HG03565 (cell line): ENCODE results near the gene CBFA2T3.
A peak's percentile ranks its signal among the peaks of the same experiment; 100 is the strongest.

ENCODE experiments used
- ATAC-seq: cut with Tn5 transposase; IDR thresholded peaks from one replicate; pipeline ENCODE4 v1.9.1; 2021; ENCODE audit warnings: mild to moderate bottlenecking, moderate library complexity; ENCODE audit not compliant: unreplicated experiment

CBFA2T3 gene

DNA sequence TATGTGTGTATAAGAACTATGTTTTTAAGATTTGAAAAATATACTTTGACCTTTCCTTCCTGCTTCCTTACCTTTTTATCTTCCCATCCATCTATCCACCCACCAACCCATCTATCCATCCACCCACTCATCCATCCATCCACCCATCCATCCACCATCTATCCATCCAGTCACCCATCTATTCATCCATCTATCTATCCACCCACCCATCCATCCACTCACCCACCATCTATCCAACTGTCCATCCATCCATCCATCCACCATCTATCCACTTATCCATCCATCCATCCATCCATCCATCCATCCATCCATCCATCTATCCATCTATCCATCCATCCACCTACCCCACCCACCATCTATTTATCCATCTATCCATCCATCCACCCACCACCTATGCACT, 12.4 kb downstream of the CBFA2T3 start:
- ATAC-seq, result no peak

DNA sequence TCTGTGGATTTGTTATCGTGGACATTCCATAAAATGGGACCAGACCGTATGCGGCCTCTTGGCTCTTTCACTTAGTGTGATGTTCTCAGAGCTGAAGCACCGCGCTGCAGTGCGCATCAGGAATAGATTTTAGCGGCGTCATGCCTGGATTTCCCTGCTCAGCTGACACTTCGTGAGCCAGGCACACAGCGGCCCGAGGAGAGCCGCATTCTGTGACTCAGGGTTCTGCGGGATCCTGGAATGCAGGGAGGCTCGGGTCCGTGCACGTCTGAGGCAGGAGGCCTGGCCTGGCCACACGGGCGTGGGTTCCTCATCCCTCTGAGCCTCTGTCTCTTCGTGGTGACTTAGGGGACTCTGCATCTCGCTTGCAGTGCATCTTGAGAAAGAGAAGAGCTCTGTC, 13.4 kb downstream of the CBFA2T3 start:
- no peak for ATAC-seq

- ATAC-seq, result no peak
Observed at GRCh38 chr16:88962478-88963152, 14.4 kb downstream of the CBFA2T3 start.

DNA sequence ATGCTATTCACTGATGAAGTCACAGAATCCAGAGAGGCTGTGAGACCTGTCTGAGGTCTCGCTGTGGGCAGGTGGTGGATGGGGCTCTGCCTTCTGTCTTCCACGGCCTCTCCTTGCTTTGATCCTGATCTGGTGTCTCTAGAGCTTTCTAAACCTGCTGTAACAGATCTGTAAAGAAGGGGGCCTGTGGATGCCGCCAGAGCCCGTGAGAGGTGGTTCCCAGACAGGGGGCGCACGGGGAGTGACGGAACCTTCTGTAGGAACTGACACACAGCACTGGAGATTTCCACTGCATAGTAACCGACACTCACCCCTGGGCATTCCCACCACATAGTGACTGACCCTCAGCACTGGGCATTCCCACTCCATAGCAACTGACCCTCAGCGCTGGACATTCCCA, 16.0 kb downstream of the CBFA2T3 start:
- no peak for ATAC-seq

DNA sequence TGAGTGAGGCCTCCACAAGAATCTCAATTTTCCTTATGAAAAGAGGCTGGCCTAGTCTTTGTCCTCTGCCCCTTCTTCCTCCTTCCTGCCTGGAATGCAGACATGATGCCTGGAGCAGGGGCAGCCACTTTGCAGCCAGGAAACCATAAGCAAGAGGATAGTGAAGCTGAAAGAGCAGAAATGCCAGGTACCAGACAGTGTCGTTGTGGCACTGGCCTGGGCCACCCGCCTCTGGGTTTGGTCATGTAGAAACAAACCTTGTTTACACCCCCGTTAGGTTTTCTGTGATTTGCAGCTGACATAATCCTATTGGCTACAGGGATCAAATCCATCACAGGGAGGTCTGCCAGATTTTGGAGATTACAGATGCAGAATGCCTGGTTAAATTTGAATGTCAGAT, 16.5 kb downstream of the CBFA2T3 start:
- ATAC-seq, result no peak

GRCh38 chr16:88959022-88959421, 18.0 kb downstream of the CBFA2T3 start:
- no peak for ATAC-seq

DNA sequence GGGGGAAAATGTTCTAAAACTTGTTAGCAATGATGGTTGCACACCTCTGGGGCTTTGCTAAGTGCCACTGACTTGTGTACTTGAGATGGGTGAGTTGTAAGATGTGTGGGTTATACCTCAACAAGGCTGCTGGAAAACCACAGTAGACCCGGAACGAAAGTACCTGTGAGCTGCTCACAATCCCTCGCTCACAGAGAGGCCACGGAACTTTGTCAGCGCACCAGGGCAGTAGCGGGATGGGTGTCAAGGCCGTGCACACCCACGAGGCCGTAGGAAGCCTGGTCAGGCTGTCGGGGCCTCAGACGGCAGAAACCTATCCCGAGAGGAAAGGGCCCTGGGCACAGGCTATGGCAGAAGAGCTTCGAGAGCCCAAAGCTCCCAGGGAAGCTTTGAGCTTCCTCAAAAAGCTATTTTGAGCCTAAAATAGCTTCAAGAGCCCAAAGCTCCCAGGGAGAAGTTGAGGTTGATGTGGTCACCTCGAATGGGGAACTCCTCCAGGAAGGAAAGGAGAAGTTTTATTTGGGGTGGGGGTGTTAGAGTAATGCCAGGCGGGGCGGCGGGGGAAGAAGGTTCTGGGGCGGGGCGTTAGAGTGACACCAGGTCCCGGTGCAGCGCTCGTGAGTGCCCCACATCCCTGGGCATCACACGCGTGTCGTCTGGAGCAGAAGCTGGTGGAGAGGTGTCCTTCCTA, 19.0 kb downstream of the CBFA2T3 start:
- ATAC-seq, result no peak

DNA sequence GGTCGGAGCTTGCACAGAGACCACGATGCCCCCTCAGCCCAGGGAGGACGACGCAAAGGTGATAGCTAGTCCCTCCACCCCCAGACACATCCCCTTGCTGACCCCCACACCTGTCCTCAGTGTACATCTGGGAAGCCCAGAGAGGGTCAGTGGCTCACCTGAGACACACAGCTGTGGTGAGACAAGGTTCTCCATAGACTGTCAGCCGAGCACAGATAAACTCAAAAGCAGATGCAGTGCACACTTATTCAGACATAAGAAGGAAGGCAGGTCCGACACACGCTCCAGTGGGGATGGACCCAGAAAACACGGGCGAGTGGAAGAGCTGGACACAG, 19.6 kb downstream of the CBFA2T3 start:
- ATAC-seq, result no peak

GRCh38 chr16:88956546-88957432, 20.2 kb downstream of the CBFA2T3 start:
- ATAC-seq, result no peak

GRCh38 chr16:88955906-88956305, 21.1 kb downstream of the CBFA2T3 start:
- no peak for ATAC-seq

DNA sequence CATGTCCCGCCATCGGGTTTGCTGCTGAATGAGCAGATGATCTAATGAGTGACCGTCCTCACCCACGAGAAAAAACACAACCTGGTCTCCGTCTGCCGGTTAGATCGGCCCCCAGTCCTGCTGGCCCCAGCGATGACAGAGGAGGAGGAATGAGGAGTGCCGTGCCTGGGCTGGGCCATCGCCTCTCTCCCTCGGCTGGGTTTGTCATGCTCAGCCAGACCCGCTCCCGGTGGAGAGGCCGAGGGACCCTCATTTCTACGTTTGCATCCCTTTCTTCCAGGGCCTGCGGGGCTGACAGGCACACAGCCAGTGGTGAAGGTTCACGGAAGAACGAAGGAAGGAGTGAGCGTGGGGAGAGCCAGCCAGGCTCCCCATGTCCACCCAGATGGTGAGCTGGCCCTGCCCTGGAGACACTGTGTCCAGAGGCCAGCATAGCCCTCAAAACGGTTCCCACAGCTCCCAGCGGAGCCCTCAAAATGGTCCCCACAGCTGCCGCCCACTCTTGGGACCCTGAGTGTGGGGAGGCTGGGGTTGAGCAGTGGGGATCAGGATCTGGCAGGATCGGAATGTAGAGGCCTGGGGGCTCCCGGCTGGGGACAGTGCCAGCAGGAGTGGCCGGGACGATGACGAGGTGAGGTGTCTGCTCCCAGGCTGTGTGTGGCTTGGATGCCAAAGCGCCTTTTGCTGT, 23.9 kb downstream of the CBFA2T3 start:
- no peak for ATAC-seq

GRCh38 chr16:88951989-88952388, 25.0 kb downstream of the CBFA2T3 start:
- ATAC-seq, result no peak

DNA sequence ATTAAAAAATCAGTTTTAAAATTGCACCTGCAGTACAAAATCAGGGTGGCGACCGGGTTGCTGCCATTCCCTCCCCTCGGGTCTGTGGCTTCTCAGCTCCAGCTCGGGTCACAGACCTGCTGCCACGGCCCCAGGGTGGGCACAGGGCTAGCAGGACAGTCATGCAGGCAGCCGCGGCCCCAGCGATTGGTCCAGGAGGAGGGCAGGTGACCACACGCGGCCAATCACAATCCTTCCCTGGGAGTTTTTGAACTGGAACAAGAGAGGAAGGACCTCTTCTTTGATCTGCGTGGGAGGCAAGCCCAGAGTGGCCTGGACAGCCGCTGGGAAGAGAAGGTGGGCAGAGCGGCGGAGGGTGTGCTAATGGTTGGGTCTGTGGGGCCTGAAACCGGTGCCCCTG, 25.5 kb downstream of the CBFA2T3 start:
- no peak for ATAC-seq

DNA sequence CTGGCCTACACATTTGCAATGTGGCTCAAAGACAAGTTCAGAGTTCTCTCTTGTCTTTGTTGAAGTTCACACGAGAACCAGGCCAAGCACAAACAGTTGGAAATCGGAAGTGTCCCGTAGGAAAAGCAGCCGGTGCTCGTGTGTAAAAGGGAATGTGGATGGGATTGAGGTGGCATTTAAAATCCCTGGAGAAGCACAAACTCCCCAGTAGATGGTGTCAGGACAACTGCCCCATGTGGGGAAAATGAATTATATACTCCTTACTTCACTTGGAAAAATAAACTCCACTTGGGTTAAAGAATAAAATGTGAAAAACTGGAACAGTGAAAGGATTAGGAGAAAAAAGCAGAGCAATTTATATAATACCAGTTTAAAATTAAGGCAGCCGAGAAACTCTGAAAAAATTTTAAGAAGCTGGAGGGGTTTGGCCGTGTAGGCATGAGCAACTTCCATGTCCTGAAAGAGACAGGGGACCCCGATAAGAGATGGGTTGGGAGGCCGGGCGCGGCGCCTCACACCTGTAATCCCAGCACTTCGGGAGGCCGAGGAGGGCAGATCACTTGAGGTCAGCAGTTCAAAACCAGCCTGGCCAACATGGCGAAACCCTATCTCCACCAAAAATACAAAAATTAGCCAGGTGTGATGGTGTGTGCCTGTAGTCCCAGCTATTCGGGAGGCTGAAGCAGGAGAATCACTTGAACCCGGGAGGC, 28.1 kb downstream of the CBFA2T3 start:
- no peak for ATAC-seq

GRCh38 chr16:88945473-88945872, 31.5 kb downstream of the CBFA2T3 start:
- no peak for ATAC-seq

GRCh38 chr16:88943741-88944140, 33.3 kb downstream of the CBFA2T3 start:
- no peak for ATAC-seq

DNA sequence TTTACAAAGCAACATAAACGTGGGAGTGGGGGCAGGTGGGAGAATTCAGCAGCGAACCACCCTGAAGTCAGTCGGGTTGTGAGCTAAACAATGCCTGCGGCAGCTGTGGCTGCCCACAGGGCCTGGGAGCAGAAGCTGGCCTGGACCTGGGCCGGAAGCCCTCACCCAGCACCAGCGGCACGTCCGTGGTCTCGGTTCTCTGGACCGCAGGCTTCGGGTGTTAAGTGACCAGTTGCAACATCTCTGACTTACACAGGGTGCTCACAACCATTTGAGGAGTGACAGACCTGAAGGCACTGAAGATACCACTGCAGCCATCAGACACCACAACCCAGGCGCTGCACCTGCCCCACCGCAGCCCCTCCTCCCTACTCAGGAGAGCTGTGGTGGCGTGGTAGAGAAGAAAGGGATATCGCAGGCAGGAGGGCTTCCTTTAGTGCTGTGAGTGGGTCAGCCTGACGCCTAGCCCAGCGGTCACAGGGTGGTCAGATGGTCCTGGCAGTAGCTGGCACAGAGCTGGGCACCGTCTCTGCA, 33.8 kb downstream of the CBFA2T3 start:
- ATAC-seq, result no peak

- peak; percentile 35 for ATAC-seq
Observed at GRCh38 chr16:88941913-88942909, 34.8 kb downstream of the CBFA2T3 start.
